H1 (cell line): ENCODE data around the gene FCHSD1. TPM values are rescaled to one million over a fixed set of nuclear protein-coding genes. Genes with fewer than 3 reads are reported as not detected.

Experiments
- CTCF ChIA-PET: fragments of 300-600 bp; sonication (Branson Sonifier 250); formaldehyde crosslinking; loops from one replicate; lab custom pipeline; 2021; ENCODE audit not compliant: partially characterized antibody; lab: Charles Lee
- POLR2A ChIA-PET: fragments of 300-600 bp; sonication (Branson Sonifier 250); formaldehyde crosslinking; loops from one replicate; lab custom pipeline; 2021; ENCODE audit warnings: inconsistent platforms; ENCODE audit not compliant: partially characterized antibody; lab: Charles Lee
- DNase-seq, 2 experiments: peaks; one replicate each; pipeline versions ENCODE4 v3.0.0 to v3.0.0-alpha.2; 2010 to 2022; ENCODE audit warnings: low spot score in 2 of 2, low read depth in 1 of 2, mixed read lengths in 1 of 2
- FAIRE-seq: peaks from 2 replicates; lab custom pipeline; 2011; peaks lifted over from hg19 to GRCh38; lab: Jason Lieb, UNC
- H2AFZ ChIP-seq: 2 replicates; pipeline ENCODE4 v1.8.1; 2012; ENCODE audit warnings: low read length, inconsistent platforms
- H2AK5ac ChIP-seq: 2 replicates; pipeline ENCODE4 v1.6.1; 2013; ENCODE audit warnings: low read depth, low read length
- H2BK120ac ChIP-seq: replicated peaks from 2 replicates; pipeline ENCODE3; 2013; ENCODE audit warnings: low read depth, low read length, inconsistent platforms
- H2BK12ac ChIP-seq: 2 replicates; pipeline ENCODE4 v1.6.1; 2013; ENCODE audit warnings: low read depth, low read length
- H2BK15ac ChIP-seq: 2 replicates; pipeline ENCODE4 v1.6.1; 2013; ENCODE audit warnings: low read length
- H2BK20ac ChIP-seq: 2 replicates; pipeline ENCODE4 v1.6.1; 2013; ENCODE audit warnings: low read length
- H2BK5ac ChIP-seq: 2 replicates; pipeline ENCODE4 v1.6.1; 2013; ENCODE audit warnings: low read depth, low read length
- H3K14ac ChIP-seq: 2 replicates; pipeline ENCODE4 v1.6.1; 2013; ENCODE audit warnings: inconsistent platforms; ENCODE audit not compliant: insufficient read length
- H3K18ac ChIP-seq: 2 replicates; pipeline ENCODE4 v1.6.1; 2013; ENCODE audit warnings: low read length; ENCODE audit errors: extremely low read depth
- H3K23ac ChIP-seq: 2 replicates; pipeline ENCODE4 v1.6.1; 2013; ENCODE audit warnings: inconsistent platforms; ENCODE audit not compliant: insufficient read length
- H3K23me2 ChIP-seq: 2 replicates; pipeline ENCODE4 v1.6.1; 2013; ENCODE audit warnings: low read depth, low read length
- H3K27ac ChIP-seq: 2 replicates; pipeline ENCODE4 v1.6.1; 2011; ENCODE audit warnings: low read depth, low read length, inconsistent platforms
- H3K27me3 ChIP-seq, 4 experiments: replicated peaks in 1 of 4; 1 replicate in 1 of 4; 2 replicates in 3 of 4; pipeline versions ENCODE4 v1.6.1 to v1.8.1; 2011 to 2013; ENCODE audit warnings: low read length in 3 of 4, mild to moderate bottlenecking in 3 of 4, inconsistent platforms in 2 of 4, mixed read lengths in 2 of 4, moderate library complexity in 1 of 4; ENCODE audit not compliant: control insufficient read depth in 3 of 4, insufficient read depth in 3 of 4; ENCODE audit errors: extremely low read depth in 1 of 4
- H3K36me3 ChIP-seq, 4 experiments: 2 replicates each; pipeline versions ENCODE4 v1.6.1 to v1.8.1; 2011 to 2013; ENCODE audit warnings: mild to moderate bottlenecking in 4 of 4, low read length in 3 of 4, moderate library complexity in 2 of 4, control low read depth in 1 of 4, inconsistent platforms in 1 of 4; ENCODE audit not compliant: insufficient read depth in 4 of 4, control insufficient read depth in 2 of 4
- H3K4ac ChIP-seq: replicated peaks from 2 replicates; pipeline ENCODE3; 2013; ENCODE audit warnings: low read length, low read depth, mixed read lengths, inconsistent platforms; ENCODE audit not compliant: insufficient read length
- H3K4me1 ChIP-seq, 4 experiments: replicated peaks in 1 of 4; 1 replicate in 1 of 4; 2 replicates in 3 of 4; pipeline versions ENCODE4 v1.6.1 to v1.8.1; 2011 to 2013; ENCODE audit warnings: low read length in 3 of 4, inconsistent platforms in 2 of 4, mixed read lengths in 1 of 4; ENCODE audit not compliant: insufficient read depth in 4 of 4, control insufficient read depth in 3 of 4
- H3K4me2 ChIP-seq, 2 experiments: 2 replicates each; pipeline versions ENCODE4 v1.6.1 to v1.8.1; 2011 to 2013; ENCODE audit warnings: low read depth in 2 of 2, low read length in 2 of 2, control low read depth in 1 of 2, inconsistent platforms in 1 of 2, mild to moderate bottlenecking in 1 of 2; ENCODE audit not compliant: insufficient read depth in 1 of 2
- H3K4me3 ChIP-seq, 4 experiments: fragments of 200-600, 300-600 bp in 1 of 4; sonication (generic), shearing (Covaris generic), sonication (Bioruptor Twin) in 1 of 4; 2 replicates each; pipeline versions ENCODE4 v1.5.1 to v1.8.1; 2011 to 2016; ENCODE audit warnings: low read length in 4 of 4, low read depth in 3 of 4, control low read depth in 2 of 4, inconsistent platforms in 2 of 4, mild to moderate bottlenecking in 2 of 4, mixed read lengths in 1 of 4, moderate library complexity in 1 of 4; ENCODE audit not compliant: insufficient read depth in 2 of 4; ENCODE audit errors: extremely low read depth in 1 of 4
- H3K56ac ChIP-seq: replicated peaks from 2 replicates; pipeline ENCODE3; 2013; ENCODE audit warnings: low read depth, mild to moderate bottlenecking, mixed read lengths, low read length, inconsistent platforms; ENCODE audit not compliant: insufficient read length
- H3K79me1 ChIP-seq: 2 replicates; pipeline ENCODE4 v1.6.1; 2013; ENCODE audit warnings: low read depth, low read length, control low read depth
- H3K79me2 ChIP-seq, 2 experiments: 2 replicates each; pipeline versions ENCODE4 v1.6.1 to v1.8.1; 2012 to 2013; ENCODE audit warnings: low read length in 2 of 2, mild to moderate bottlenecking in 2 of 2, inconsistent platforms in 1 of 2; ENCODE audit not compliant: insufficient read depth in 2 of 2, control insufficient read depth in 1 of 2
- H3K9ac ChIP-seq, 4 experiments: replicated peaks in 1 of 4; 1 replicate in 1 of 4; 2 replicates in 3 of 4; pipeline versions ENCODE4 v1.6.1 to v1.8.1; 2011 to 2013; ENCODE audit warnings: low read depth in 3 of 4, low read length in 3 of 4, control low read depth in 2 of 4, mild to moderate bottlenecking in 2 of 4, moderate library complexity in 2 of 4, inconsistent platforms in 1 of 4; ENCODE audit errors: extremely low read depth in 1 of 4
- H3K9me3 ChIP-seq, 2 experiments: 2 replicates each; pipeline versions ENCODE4 v1.6.1 to v1.8.1; 2012 to 2013; ENCODE audit warnings: mild to moderate bottlenecking in 2 of 2, moderate library complexity in 2 of 2, control low read depth in 1 of 2, inconsistent platforms in 1 of 2, low read depth in 1 of 2, low read length in 1 of 2, mixed read lengths in 1 of 2; ENCODE audit not compliant: insufficient read depth in 2 of 2
- H4K20me1 ChIP-seq, 2 experiments: replicated peaks in 1 of 2; 2 replicates each; pipeline versions ENCODE3 to v1.8.1; 2011 to 2013; ENCODE audit warnings: inconsistent platforms in 2 of 2, low read length in 2 of 2, mild to moderate bottlenecking in 1 of 2; ENCODE audit not compliant: insufficient read depth in 2 of 2, control insufficient read depth in 1 of 2
- H4K5ac ChIP-seq: 2 replicates; pipeline ENCODE4 v1.6.1; 2013; ENCODE audit warnings: low read length, low read depth, mixed read lengths, inconsistent platforms; ENCODE audit not compliant: insufficient read length
- H4K8ac ChIP-seq: 2 replicates; pipeline ENCODE4 v1.8.0; 2013; ENCODE audit warnings: mild to moderate bottlenecking, moderate library complexity, low read length, inconsistent platforms; ENCODE audit not compliant: insufficient read depth; ENCODE audit errors: extremely low read depth
- H4K91ac ChIP-seq: replicated peaks from 2 replicates; pipeline ENCODE3; 2013; ENCODE audit warnings: low read length, mixed read lengths, inconsistent platforms; ENCODE audit not compliant: insufficient read length
- BCL11A ChIP-seq, 2 experiments: IDR thresholded peaks; one replicate each; pipeline ENCODE4 v1.6.1; 2011; ENCODE audit warnings: low read depth in 2 of 2, low read length in 2 of 2, mild to moderate bottlenecking in 2 of 2
- CBX8 ChIP-seq: fragments of 300-800, 300-1000 bp; sonication (generic); IDR thresholded peaks from 2 replicates; pipeline ENCODE4 v1.7.1; 2016; ENCODE audit warnings: low read depth, low read length, borderline replicate concordance
- CEBPB ChIP-seq: IDR thresholded peaks from 2 replicates; pipeline ENCODE4 v1.6.1; 2012; ENCODE audit warnings: low read depth, low read length
- EGR1 ChIP-seq: IDR thresholded peaks from 2 replicates; pipeline ENCODE4 v1.6.1; 2011; ENCODE audit warnings: low read depth, low read length, borderline replicate concordance
- NRF1 ChIP-seq: IDR thresholded peaks from 2 replicates; pipeline ENCODE4 v1.6.1; 2011; ENCODE audit warnings: mild to moderate bottlenecking, low read depth, low read length, improper control_type of control experiment
- PHF8 ChIP-seq: fragments of 200-600 bp; sonication (generic); conservative IDR thresholded peaks from 2 replicates; pipeline ENCODE4 v1.7.1; 2012; ENCODE audit warnings: low read depth, mild to moderate bottlenecking, inconsistent platforms, low read length, moderate library complexity
- RAD21 ChIP-seq, 2 experiments: IDR thresholded peaks in 1 of 2; conservative IDR thresholded peaks in 1 of 2; 2 replicates each; pipeline ENCODE4 v1.6.1; 2011; ENCODE audit warnings: low read depth in 2 of 2, low read length in 2 of 2, improper control_type of control experiment in 1 of 2, inconsistent platforms in 1 of 2, mild to moderate bottlenecking in 1 of 2, moderate library complexity in 1 of 2
- RBBP5 ChIP-seq: IDR thresholded peaks from 2 replicates; pipeline ENCODE4 v1.7.1; 2012; ENCODE audit warnings: low read depth, mild to moderate bottlenecking, inconsistent platforms, low read length, moderate library complexity, borderline replicate concordance
- SAP30 ChIP-seq: fragments of 300-600 bp; sonication (generic); IDR thresholded peaks from 2 replicates; pipeline ENCODE4 v1.7.1; 2012; ENCODE audit warnings: low read length, moderate library complexity, mild to moderate bottlenecking, inconsistent platforms; ENCODE audit not compliant: insufficient read depth, insufficient replicate concordance
- WGBS, 2 experiments: shearing (Covaris generic) in 1 of 2; methylation state at CpG; one replicate each; pipeline versions ENCODE4 v1.1.6 to v1.1.7; 2013 to 2015; ENCODE audit warnings: low lambda C conversion rate in 2 of 2, mixed read lengths in 2 of 2, inconsistent platforms in 1 of 2, low coverage in 1 of 2, missing lambda C conversion rate in 1 of 2; ENCODE audit not compliant: insufficient replicate concordance in 2 of 2, insufficient coverage in 1 of 2, insufficient read length in 1 of 2; ENCODE audit errors: extremely low coverage in 1 of 2, missing lambda C conversion rate in 1 of 2; 5-methylcytosine and 5-hydroxymethylcytosine counted together
- polyA plus RNA-seq, 7 experiments: library from polyadenylated mRNA; depleted of rRNA in 3 of 7; stranded (reverse) in 5 of 7; unstranded in 2 of 7; fragments of >200 nt in 5 of 7; fragments of 200-250 nt in 2 of 7; gene quantifications; 1 replicate in 5 of 7; 2 replicates in 1 of 7; 4 replicates in 1 of 7; pipeline versions ENCODE4 v1.2.1 to v1.2.3, GENCODE V29; 2011 to 2013; ENCODE audit warnings: missing spikeins in 2 of 7, mixed read lengths in 2 of 7
- total RNA-seq: library from RNA; stranded (reverse); fragmentation: NEBNext Ultra II Directional; extraction: Animal tissue kit (Norgen Biotek cat#: 25700); gene quantifications from 2 replicates; pipeline ENCODE4 v1.2.1, GENCODE V29; 2021
- TF ChIP-seq, protein P1 (sequence below): IDR thresholded peaks from 2 replicates; pipeline ENCODE4 v1.6.1; 2011; ENCODE audit warnings: low read depth, mild to moderate bottlenecking, low read length; ENCODE audit not compliant: insufficient read depth

Gene FCHSD1
- total and polyA plus RNA-seq, 2 of the 8 experiments (the other 6 are each of a cell fraction or from before 2014, with no cell fraction given): 22.0 to 30.1 TPM

DNA sequence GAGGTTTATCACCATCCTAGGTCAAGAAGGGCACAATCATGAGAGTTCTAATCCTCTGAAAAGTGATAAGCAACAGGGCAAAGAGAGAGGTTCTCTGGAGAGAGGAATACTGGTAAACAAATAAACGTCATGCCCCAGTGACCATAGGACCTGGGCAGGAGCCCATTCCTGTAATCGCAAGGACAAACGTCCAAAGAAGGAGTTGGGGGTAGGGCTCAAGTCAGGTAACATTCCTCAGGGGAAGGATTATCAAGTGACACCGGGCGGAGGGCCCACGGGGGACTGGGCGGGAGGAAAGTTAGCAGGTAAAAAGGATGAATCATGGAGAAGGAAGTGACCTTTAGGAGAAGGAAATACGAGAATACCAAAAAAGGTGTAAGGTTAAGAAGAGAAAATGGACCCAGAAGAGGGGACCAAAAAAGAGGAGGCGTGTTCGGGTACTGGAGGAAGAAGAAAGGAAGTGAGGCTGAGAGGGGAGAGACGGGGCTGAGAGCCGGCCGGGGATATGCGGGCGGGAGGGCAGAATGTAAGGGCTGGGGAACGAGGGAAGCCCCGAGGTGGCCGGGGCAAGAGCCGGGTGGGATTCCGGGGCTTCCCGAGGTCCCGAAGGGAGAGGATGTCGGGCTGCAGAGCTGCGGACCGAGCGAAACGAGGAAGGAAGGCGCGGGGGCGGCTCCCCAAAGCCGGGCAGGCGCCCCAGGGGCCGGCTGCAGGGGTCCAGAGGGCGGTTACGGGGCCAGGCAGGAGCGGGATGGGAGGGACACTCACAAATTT is 33.0 kb downstream of the FCHSD1 start:
- H3K4ac ChIP-seq: no peak overlapping the region
- peaks cover 2 to 23% (median 16%) of the 10 kb centered on the region in 4 experiments; a peak in 7 of 8 replicates for H3K36me3 ChIP-seq
- H3K79me2 ChIP-seq: peaks cover 8 to 43% of the 10 kb centered on the region in 2 experiments
- no peak overlapping the region for H2BK15ac ChIP-seq
- H3K9ac ChIP-seq: peak overlapping the region; percentile 63 to 85 (median 67)
- H3K56ac ChIP-seq: peak overlapping the region; percentile 37
- H3K18ac ChIP-seq: peak overlapping the region; percentile 32; the same call in 1 of the 2 replicates
- DNase-seq: peak in 1 of 2 experiments; percentile 76
- no peak overlapping the region for H2AK5ac ChIP-seq
- peaks cover 0 to 4% (median 2%) of the 10 kb centered on the region in 4 experiments; a peak in 3 of 7 replicates for H3K4me1 ChIP-seq
- H3K14ac ChIP-seq: no peak overlapping the region
- peak overlapping the region; percentile 74 to 97 (median 84) for H3K4me3 ChIP-seq
- H2BK120ac ChIP-seq: no peak overlapping the region
- H3K23ac ChIP-seq: no peak overlapping the region
- peak overlapping the region; percentile 68 for H4K8ac ChIP-seq
- peak; percentile 85 for FAIRE-seq
- 4% methylated on average over 17 of the region's 36 CpGs; no CpG with 5 or more reads in 1 of the 2 experiments for WGBS, 2 experiments
- no peaks in the 10 kb centered on the region; the same call in 1 of the 2 replicates for H3K79me1 ChIP-seq
- H3K4me2 ChIP-seq: peak overlapping the region; percentile 93 to 99
- ChIA-PET POLR2A (interaction anchor here (0.8 to 8.2 kb wide), 19 partner anchors 8 to 351 kb away, joined by 3 to 75 read pairs (median 6); partner anchors contain the start of genes FCHSD1, HDAC3 and RELL2), CTCF (interaction anchor here (0.8 to 11.4 kb wide), 18 partner anchors 9 to 351 kb away, joined by 3 to 150 read pairs (median 6); partner anchors contain the start of genes FCHSD1, HDAC3, RELL2 and RNF14)
- H4K91ac ChIP-seq: no peak overlapping the region
- H3K27me3 ChIP-seq: no peaks in the 10 kb centered on the region
- no peak overlapping the region for H4K5ac ChIP-seq
- H2BK12ac ChIP-seq: no peak overlapping the region
- H3K27ac ChIP-seq: peak overlapping the region; percentile 77
- H2BK5ac ChIP-seq: peak overlapping the region; percentile 53; the same call in 1 of the 2 replicates
- H3K9me3 ChIP-seq: no peaks in the 10 kb centered on the region
- H2AFZ ChIP-seq: no peak overlapping the region
- no peak overlapping the region for H2BK20ac ChIP-seq
- peaks cover 3% of the 10 kb centered on the region; the same call in 1 of the 2 replicates for H3K23me2 ChIP-seq
- H4K20me1 ChIP-seq: peaks cover 0 to 4% of the 10 kb centered on the region in 2 experiments
- TF ChIP-seq CEBPB: no peak
- TF ChIP-seq RAD21 (IDR thresholded peaks at IDR 0.05 in 1 of 2, conservative IDR thresholded peaks at IDR 0.05 in 1 of 2; ENCODE audit: low read depth in 2 of 2, low read length in 2 of 2): no peak
- no peak for TF ChIP-seq CBX8
- no peak for TF ChIP-seq RBBP5
- no peak for TF ChIP-seq PHF8
- TF ChIP-seq SAP30: no peak
- TF ChIP-seq NRF1: no peak
- TF ChIP-seq, protein P1, sequence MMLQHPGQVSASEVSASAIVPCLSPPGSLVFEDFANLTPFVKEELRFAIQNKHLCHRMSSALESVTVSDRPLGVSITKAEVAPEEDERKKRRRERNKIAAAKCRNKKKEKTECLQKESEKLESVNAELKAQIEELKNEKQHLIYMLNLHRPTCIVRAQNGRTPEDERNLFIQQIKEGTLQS: no peak
- no peak for TF ChIP-seq BCL11A (IDR thresholded peaks at IDR 0.05; ENCODE audit: low read depth in 2 of 2, low read length in 2 of 2)
- no peak for TF ChIP-seq EGR1
